GM08714 (cell line): Measurements from ENCODE around the gene ZPLD1.

Experiments
- H3K4me3 ChIP-seq: fragments of 200-500 bp; sonication (Bioruptor generic); 2 replicates; pipeline ENCODE4 v1.5.1; 2014; ENCODE audit warnings: mild to moderate bottlenecking, low read length, inconsistent platforms
- ZNF274 ChIP-seq: IDR thresholded peaks from 2 replicates; pipeline ENCODE4 v1.6.1; 2012; ENCODE audit warnings: mild to moderate bottlenecking, low read depth, low read length

ZPLD1 gene

DNA sequence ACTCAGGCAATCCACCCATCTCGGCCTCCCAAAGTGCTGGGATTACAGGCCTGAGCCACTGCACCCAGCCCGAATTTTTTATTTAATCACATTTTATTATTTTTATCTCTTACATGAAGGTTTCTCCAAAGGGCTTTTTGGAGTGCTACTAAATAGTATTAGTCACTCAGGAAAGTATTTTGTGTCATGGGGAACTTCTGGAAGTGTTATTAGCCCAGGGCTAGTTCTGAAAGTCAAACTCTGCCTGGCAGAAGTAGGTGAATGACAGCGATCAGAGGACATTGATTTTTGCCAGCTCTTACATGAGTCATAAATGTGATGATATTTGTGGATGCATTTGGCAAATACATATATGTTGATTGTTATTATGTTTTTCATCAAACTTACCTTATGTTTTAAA, 48.7 kb downstream of the ZPLD1 start:
- no peak overlapping the region for H3K4me3 ChIP-seq
- TF ChIP-seq ZNF274, result no peak

DNA sequence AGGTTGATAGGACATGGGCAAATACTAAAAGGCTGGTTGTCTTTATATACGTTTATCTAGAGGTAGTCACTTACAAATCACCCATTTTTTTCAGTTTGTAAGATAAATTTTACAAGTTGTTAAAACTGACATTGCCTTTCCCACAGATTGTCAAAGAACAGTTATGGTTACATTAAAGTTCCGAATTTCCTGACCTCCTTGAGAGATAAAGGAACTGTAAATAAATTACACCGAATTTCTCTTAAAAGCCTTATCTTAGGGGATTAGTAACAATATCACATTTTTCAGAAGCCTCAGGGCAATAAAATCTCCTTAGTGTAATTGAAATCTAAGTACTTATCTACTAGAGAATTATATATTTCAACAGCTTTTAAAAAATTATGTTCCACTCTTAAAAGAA, 49.5 kb downstream of the ZPLD1 start:
- TF ChIP-seq ZNF274, result no peak
- H3K4me3 ChIP-seq, result no peak overlapping the region

DNA sequence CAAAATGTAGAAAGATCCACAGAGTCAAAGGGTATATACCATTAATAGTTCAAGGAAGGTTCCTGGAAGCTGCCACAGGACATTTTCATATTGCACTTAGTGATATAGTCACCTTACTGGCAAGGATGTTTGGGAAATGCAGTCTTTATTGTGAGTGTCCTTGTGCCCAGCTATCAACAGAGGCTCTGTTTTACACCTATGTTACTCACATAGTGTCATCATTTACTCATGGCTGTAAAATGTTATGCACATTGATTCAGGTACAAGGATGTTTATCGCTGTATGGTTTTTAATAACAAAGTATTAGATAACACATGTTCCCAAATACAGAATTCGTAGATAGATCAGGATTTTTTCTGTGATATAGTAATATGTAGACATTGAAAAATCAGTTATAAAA, 50.9 kb downstream of the ZPLD1 start:
- no peak for TF ChIP-seq ZNF274
- H3K4me3 ChIP-seq, result no peak overlapping the region

DNA sequence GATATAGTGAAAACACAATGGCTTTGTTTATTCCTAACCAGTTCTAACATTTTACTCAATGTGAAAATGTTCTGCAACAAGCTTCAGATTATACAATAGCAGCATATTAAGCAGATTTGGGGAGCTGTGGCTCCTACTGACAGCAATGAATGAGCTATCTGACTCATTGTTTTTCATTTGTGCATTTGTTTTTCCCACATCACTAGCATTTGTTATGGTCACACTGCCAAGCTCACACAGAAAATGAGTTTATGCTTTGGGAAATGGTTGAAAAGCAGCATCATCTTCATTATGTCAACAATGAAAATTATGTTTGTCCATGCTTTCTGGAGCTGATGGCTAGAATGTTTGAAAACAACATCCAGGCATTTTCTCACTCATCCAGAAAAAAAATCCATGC, 53.5 kb downstream of the ZPLD1 start:
- no peak overlapping the region for H3K4me3 ChIP-seq
- no peak for TF ChIP-seq ZNF274

DNA sequence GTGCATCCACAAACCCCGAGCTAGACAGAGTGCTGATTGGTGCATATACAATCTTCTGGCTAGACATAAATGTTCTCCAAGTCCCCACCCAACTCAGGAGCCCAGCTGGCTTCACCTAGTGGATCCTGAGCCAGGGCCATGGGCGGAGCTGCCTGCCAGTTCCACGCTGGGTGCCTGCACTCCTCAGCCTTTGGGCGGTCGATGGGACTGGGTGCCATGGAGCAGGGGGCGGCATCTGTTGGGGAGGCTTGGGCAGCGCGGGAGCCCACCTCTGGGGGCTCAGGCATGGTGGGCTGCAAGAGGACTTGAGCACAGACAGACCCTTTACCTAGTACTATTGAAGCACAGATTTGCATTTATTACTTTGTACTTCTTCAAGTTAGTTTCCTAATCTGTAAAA, 57.5 kb downstream of the ZPLD1 start:
- H3K4me3 ChIP-seq, result no peak overlapping the region

DNA sequence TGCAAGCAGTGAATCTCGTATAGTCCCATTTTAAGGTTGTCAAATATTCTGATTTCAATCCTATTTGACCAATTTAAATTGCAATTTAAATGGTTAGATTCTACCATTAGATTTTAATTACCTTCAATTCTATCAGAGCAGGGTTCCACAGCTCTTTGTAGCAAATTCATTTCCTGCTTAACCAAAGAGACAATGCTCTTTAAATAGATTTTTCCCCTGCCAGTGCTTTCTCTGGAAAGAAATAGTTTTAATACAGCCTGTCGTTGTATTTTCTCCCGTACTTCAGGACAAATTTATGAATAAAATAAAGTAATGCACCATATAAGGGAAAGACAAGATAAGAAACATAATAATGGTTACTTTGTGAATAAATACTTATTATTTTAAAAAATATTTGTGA, 62.8 kb downstream of the ZPLD1 start:
- TF ChIP-seq ZNF274, result no peak
- no peak overlapping the region for H3K4me3 ChIP-seq

More for the DNA sequence above, 57.5 kb downstream of the ZPLD1 start:
- no peak for TF ChIP-seq ZNF274

DNA sequence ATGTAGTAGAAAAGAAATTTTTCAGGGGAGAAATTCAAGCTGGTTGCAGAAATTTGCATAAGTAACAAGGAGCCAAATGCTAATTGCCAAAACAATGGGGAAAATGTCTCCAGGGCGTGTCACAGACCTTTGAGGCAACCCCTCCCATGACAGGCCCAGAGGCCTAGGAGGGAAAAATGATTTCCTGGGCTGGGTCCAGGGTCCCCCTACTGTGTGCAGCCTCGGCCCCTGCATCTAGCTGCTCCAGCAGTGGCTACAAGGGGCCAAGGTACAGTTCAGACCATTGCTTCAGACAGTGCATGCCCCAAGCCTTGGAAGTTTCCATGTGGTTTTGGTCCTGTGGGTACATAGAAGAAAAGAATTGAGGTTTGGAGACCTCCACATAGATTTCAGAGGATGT, 70.7 kb downstream of the ZPLD1 start:
- no peak for TF ChIP-seq ZNF274
- H3K4me3 ChIP-seq, result no peak overlapping the region

DNA sequence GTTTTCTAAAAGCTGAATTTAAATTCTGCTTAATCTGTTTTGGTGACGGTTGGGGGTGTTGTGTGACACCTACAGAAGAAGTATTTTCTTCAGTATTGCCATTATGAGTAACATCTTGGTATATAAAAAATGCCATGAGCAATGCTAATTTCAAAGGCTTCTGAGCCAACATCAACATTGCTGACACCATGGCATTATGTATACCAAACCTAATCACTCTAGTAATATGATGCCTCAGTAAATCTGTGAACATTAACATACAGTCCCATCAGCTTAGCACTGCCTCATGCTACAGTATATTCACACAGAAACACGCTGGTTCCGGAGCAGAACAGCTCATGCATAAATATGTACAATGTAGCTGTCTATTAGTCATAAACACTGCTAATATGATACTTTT, 75.8 kb downstream of the ZPLD1 start:
- no peak for TF ChIP-seq ZNF274
- H3K4me3 ChIP-seq, result no peak overlapping the region

DNA sequence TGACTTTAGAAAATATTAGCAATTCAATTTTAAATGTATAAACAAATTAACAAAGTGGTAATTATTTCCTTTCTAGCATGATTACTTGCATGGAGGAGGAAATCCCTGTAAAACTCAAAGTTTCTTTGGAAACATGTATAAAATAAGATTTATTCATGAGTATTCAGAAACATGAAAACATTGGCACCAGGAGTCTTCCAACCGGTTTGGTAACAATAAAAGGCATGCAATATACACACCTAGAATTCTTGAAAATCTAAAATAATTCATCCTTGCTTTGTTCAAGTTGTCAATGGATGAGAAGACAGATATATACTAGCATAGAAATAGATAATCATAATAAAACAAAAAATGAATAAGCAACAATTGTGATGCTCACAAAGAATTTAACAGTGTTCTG, 76.4 kb downstream of the ZPLD1 start:
- TF ChIP-seq ZNF274, result no peak
- no peak overlapping the region for H3K4me3 ChIP-seq

DNA sequence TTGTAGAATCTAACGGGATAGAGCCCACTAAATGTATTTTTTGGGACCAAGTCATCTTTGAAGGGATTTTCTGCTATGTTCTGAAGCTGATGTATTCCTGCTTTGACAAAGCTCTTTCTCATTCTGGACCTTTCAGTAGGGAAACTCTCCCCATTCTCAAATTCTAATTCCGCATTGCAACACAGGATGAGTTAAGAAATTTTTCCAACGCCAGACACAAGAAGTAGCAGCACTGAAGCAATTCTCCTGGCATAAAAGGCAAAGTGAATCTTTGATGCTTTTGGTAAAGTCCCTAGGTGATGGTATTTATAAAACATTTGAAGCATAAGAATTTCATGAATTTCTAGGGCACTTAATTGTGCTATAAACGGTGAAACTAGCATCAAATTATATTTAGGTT, 76.8 kb downstream of the ZPLD1 start:
- H3K4me3 ChIP-seq, result no peak overlapping the region
- TF ChIP-seq ZNF274, result no peak

DNA sequence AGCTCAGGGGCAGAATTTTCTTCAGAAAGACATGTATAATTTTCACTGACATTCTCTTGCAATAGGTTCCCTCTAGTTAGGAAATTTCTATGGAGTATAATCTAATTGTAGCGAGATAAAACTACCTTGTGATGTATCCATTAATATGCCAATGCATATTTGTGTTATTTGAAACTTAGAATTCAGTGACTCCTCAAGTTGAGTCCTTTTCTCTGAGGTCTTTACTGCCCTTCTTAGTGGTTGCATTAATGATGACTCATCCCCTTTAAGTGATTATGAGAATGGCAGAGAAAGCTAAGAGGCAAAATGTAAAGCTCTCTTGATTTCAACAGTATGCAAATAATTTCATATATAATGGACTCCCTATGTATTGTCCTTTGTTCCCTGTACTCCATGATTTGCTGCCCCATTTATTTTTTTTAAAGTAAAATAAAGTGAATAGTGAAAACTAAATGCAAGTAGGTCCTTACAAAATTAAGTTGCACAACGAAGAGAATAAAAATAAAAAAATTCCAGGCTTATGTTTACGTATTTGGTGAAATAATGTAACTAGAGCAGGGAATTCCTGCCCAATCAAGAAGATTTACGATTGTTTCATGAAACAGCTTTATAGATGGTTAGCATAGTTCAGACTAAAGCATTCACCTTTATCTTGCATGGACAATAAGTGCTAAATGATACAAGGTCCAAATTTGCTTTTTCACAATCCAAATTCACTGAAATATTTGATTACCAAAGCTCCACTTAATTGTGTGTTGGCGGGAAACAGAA, 78.1 kb downstream of the ZPLD1 start:
- no peak overlapping the region for H3K4me3 ChIP-seq
- TF ChIP-seq ZNF274, result no peak

DNA sequence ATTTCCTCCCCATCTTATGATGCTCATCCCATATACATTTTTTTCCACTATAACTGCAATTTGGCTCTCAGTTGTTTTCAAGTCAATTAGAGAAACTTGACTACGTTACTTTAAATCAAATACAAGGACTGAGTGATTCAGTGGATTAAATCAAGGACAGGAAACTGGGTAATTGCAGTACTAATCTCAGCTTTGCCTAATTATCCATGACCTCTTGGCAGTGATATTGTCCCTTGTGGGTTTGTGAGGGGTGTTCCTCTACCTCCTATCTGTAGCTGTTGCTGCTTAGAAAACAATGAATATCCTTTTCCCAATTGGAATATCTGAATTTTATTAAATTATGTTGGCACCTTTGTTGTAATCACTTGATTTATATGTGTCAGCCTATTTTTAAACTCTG, 79.4 kb downstream of the ZPLD1 start:
- H3K4me3 ChIP-seq, result no peak overlapping the region
- TF ChIP-seq ZNF274, result no peak

DNA sequence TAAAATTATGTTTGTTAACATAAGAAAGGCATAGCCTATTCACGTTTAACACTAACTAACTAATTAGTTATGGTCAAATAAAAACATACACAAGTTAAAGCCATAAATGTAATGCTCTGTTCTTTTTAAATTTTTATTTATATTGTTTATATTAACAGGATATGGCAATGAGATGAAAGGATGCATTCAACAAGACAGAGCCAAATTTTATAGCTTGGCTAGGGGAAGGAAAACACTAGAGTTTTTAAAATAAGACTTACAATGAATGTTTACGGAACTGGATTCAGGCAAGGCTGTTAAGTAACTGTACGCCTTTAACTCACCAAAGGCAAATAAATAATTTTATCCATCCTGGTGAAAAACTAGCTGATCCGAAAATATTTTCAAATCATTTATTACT, 86.4 kb downstream of the ZPLD1 start:
- no peak for TF ChIP-seq ZNF274
- H3K4me3 ChIP-seq, result no peak overlapping the region

DNA sequence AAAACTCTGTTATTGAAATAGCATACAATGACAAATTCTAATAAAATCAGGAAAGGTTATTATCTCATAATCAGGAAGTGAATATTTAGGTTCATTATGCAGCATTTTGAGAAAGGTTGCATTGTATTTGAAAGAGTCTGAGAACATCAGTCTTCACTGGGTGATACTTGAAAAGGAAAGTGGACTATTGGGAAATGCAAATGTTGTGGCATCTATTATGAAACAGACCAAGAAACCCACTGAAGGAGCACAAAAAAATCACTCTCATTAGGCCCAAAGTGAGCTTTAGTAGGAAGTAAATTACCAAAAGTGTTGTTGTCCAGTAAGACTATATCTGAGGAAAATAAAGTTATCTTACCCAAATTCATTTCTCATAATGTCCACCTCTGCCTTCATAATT, 90.8 kb downstream of the ZPLD1 start:
- no peak overlapping the region for H3K4me3 ChIP-seq
- no peak for TF ChIP-seq ZNF274

DNA sequence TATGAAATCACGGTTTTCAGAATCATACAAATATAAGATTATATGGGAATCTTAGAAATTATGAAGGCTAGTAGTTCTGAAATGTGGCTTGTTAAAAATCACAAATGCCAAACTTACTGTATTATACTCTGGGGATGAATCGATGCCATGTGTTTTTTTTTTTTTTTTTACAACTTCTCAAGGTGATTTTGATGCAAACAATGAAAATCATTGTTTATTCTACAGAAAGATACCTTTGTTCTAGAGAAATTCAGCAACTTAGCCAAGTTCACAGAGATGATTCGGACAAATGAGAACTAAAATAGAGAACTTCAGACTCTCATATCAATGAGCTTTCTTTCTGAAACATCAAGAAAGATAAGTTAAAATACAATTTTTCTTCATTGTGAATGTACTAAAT, 92.0 kb downstream of the ZPLD1 start:
- no peak for TF ChIP-seq ZNF274
- H3K4me3 ChIP-seq, result no peak overlapping the region

DNA sequence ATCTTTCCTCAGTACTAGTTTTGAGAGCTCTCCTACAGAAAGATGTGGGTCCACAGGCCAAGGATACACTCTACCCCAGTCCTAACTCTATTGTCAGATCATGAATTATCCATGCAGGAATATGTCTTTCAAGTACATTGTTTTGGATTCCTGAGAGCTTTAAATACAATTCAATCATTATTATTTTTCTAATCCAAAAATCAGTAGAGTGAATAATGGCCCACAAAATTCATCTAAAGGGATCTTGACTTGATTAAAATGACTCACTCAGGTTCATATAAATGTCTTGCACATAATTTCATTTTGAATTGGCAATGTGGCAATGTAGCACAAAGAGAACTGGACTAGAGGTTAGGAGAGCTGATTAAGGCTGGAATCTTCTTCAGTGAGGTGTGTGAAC, 93.9 kb downstream of the ZPLD1 start:
- TF ChIP-seq ZNF274, result no peak
- H3K4me3 ChIP-seq, result no peak overlapping the region
